NOMO-1 treated with dmso at 0.1 percent for 144 hours (cell line): ENCODE measurements around the gene PHYKPL.
"Not testable (repeated sequence)": the region's sequence is repeated elsewhere in the genome, so short reads cannot be mapped to it uniquely, and the experiment has no call there.

Source experiments
- DNase-seq: peaks from one replicate; lab custom pipeline; 2025; ENCODE audit not compliant: unreplicated experiment; lab: John Stamatoyannopoulos, UW

The PHYKPL gene

GRCh38 chr5:178208540-178209227 is 23.9 kb downstream of the PHYKPL start:
- no peak for DNase-seq

DNA sequence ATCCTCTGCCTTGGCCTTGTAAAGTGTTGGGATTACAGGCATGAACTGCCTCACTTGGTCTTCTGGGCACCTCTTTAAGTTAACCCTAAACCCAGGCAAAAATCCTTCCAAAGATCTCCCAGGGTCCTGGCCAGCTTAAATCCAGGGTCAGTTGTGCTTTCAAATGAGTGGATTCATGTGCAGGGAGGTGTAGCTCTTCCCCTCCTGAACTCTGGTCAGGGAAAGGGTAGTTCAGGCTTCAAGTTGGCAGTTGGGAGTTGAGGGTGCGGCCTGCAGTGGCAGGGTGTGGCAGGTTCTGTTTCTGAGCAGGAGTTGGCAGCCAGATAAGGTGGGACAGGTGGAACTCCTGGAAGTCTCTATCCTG is 24.7 kb downstream of the PHYKPL start:
- DNase-seq = no peak

DNA sequence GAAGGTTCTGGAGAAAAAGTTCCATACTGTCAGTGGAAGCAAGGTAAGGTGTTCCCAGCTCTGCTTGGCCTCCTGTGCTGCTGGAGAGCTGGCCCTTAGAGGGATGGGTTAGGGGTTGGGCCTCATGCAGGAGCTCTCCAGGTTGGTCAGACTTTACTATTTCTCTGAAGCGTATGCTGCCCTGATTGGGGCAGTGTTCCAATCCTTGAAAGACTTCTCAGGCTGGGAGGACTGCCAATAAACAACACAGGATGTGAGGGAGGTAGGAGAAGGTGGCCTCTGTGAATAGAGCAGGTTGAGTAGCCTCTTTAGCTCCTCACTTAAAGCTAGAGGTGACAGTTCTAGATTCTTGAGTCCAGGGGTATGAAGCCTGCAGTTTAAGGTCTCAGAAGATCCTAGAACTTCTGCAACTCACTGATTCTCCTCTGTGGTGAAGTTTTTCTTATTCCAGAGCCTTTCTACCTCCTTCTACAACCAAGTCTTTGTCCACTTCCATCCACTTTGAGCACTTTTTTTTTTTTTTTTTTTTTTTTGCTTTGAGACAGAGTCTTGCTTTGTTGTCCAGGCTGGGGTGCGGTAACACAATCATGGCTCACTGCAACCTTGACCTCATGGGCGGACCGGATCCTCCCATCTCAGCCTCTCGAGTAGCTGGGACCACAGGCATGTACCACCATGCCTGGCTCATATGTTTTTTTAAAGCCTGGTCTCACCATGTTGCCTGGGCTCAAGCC is 25.3 kb downstream of the PHYKPL start:
- no peak for DNase-seq

- DNase-seq = no peak
These were observed 26.2 kb downstream of the PHYKPL start for GRCh38 chr5:178206166-178207101.

GRCh38 chr5:178205749-178206047 is 26.9 kb downstream of the PHYKPL start:
- no peak for DNase-seq

DNA sequence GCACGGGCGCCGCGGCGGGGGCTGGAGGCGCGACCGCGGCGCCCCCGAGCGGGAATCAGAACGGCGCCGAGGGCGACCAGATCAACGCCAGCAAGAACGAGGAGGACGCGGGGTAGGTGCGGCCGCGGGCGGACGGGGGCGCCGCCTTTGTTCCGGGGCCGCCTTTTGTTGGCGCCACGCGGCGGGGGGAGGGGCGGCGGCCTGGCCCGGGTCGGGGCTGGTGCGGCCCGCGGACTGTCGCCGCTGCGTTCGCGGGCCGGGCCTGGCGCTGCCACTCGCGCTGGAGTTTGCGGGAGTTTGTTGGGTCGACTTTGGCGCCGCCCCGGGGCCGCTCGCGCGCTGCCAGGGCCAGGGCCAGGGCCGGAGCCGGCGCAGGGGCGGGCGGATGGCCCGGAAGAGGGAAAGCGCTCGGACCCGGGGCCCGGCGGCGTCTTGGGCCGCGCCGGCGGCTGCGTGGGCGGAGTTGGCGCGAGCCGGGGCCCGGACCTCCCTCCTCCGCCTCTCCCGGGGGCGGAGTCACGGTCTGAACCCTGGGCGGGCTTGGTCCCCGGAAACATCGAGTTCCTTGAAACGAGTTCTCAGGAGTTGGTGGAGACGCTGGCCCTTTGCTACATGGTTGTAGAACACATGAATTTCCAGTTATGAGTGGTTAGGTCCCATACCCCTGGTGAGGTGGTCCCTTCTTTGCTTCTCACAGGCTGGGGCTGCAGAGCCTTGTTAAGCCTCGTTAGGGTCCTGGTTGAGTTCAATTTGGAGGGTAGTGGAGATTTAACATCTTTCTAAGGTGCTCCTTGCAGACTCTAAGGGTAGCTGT is 27.5 kb downstream of the PHYKPL start:
- peak; percentile 82 for DNase-seq

- DNase-seq = peak; percentile 93
These were observed 28.2 kb downstream of the PHYKPL start, which contains the start of gene HNRNPAB for GRCh38 chr5:178204182-178204934. HNRNPAB (plus strand) TSS chr5:178204533; CDS start chr5:178204838, 305 bp downstream.

DNA sequence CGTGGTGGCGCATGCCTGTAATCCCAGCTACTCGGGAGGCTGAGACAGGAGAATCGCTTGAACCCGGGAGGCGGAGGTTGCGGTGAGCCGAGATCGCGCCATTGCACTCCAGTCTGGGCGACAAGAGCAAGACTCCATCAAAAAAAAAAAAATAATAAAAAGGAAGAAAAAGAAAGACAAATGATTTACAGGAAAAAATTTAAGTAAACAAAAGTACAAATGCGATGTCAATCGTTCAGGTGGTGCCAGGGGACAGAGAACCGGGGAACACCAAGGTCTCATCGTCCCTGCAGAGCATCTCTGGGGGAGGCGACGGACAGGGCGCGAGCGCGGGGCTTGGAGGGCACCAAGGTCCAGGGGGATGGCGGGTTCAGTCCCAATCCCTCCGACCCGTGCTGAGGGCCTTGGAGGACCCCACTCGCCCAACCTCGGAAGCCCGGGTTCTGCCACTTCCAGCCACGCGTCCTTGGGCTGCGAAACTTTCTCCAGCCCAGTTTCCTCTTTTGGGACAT is 28.9 kb downstream of the PHYKPL start:
- DNase-seq = no peak

DNA sequence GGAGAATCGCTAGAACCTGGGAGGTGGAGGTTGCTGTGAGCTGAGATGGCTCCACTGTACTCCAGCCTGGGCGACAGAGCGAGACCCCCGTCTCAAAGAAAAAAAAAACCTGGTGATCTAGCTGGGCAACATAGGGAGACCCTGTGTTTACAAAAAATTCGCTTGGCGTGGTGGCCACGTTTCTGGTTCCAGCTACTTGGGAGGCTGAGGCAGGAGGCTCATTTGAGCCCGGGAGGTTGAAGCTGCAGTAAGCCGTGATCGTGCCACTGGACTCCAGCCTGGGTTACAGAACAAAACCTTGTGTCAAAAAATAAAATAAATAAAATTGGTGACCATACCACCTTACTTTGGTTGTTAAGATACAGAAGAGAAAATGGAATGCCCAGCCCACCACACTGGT is 30.1 kb downstream of the PHYKPL start:
- no peak for DNase-seq

DNA sequence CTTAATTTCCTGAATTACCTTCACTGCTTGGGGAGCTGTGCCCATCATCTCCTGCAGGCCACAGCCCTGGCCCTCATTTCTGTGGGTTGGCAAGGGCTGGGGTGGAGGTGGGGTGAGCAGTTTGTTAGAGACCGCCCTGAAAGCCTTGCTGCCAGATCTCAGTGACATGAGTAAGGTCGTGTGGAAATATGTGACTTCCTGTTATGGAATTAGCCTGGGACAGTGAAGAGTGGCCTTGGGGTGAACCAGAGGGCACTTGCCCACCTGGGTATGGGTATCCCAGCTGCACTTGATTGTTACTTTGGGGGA is 30.7 kb downstream of the PHYKPL start:
- peak; percentile 62 for DNase-seq

DNA sequence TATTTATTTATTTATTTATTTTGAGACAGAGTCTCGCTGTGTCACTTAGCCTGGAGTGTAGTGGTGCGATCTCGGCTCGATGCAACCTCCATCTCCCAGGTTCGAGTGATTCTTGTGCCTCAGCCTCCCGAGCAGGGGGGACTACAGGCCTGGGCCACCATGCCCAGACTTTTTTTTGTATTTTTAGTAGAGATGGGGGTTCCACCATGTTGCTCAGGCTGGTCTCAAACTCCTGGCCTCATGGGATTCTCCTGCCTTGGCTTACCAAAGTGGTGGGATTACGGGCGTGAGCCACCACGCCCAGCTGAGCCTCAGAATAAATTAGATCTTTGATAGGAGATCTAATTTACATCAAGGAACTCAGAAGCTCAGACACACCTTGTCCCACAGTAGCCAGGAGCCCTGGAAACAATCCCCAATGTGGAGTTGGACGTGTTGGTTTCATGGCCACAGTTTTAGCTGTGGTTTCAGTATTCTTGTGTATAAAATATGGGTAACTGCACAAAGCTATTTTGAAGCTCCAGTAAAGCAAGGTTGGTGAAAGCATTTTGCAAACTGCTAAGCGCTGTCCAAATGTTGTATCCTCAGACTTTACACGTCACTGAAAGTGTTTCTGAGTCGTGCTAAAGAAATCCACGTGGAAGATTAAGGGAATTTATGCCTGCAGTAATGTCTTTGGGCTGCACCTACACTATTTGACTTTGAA is 31.2 kb downstream of the PHYKPL start:
- no peak for DNase-seq

DNA sequence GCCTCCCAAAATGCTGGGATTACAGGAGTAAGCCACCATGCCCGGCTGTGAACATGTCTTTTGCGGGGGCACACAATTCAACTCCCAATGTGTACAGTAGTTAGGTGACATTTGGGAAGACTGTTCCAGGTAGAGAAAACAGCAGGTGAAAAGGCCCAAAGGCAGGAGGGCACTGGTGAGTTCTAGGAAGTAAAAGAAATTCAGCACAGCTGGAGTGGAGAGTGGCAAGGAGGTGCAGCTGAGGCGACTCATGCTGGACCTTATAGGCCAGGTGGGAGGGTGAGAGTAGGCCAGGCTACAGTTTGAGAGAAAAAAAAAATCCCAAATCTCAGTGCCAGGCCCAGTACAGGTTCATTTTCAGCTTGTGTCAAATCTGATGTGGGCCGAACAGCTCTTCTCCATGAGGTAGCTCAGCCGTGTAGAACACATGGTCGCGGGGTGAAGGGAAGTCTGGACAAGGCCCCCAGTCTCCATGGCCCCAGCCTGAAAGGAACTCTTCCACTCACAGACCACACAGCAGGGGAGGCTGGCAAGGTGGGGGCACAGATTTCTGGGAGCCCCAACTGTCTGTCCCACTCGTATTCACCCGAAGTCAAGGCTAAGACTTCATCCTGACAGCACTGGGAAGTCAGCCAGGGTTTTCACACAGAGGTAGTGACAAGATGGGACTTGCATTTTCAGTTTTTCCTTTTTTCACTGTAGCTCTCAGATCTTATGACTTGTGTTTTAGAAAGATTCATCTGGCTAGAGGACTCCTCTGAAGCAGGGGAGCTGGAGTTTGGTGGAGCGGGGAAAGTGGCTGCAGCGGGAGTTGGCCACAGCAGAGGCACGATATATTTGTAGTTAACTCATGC is 32.8 kb downstream of the PHYKPL start:
- no peak for DNase-seq

GRCh38 chr5:178198706-178199105 is 33.9 kb downstream of the PHYKPL start:
- no peak for DNase-seq

DNA sequence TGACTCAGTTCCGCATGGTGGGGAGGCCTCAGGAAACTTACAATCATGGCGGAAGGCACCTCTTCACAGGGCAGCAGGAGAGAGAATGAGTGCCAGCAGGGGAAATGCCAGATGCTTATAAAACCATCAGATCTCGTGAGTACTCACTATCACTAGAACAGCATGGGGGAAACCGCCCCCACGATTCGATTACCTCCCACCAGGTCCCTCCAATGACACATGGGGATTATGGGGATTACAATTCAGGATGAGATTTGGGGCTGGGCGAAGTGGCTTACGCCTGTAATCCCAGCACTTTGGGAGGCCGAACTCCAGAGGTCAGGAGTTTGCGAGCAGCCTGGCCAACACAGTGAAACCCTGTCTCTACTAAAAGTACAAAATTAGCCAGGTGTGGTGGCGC is 34.5 kb downstream of the PHYKPL start:
- not testable (repeated sequence) for DNase-seq

GRCh38 chr5:178196986-178197385 is 35.6 kb downstream of the PHYKPL start:
- DNase-seq = no peak

GRCh38 chr5:178196281-178196812 is 36.3 kb downstream of the PHYKPL start:
- no peak for DNase-seq

GRCh38 chr5:178194026-178194425 is 38.6 kb downstream of the PHYKPL start:
- no peak for DNase-seq

DNA sequence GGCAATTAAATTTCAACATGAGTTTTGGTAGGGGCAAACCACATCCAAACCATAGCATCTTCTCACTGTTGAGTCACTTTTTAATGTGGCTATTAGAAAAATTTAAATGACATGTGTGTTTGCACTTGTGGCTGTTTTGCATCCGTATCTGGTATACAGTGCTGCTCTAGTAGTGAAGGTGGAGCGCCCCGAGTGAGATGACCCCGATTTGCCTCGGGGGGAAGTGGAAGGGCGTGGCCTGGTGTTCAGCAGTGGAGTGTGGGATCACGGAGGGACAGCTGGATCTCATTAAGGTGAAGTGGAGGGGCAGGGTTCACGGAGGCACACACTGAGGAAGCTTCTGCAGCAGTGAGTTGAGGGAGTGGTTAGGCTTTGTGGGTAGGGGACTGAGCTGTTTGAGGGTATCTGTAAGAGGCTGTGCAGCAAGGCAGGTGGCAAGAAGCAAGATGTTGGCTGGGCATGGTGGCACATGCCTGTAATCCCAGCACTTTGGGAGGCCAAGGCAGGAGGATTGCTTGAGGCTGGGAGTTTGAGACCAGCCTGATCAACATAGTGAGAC is 39.3 kb downstream of the PHYKPL start:
- no peak for DNase-seq
